Epithelial cell of umbilical artery (primary cell): ENCODE results near the gene WDR12. TPM values are rescaled to one million over a fixed set of nuclear protein-coding genes. Genes with fewer than 3 reads are reported as not detected.

Experiments used
- total RNA-seq: library from RNA; depleted of rRNA; stranded (reverse); fragments of >200 nt; gene quantifications from 2 replicates; pipeline ENCODE4 v1.2.3, GENCODE V29; 2014

The WDR12 gene
- 31.8 and 37.4 TPM in 2 replicates for total RNA-seq

GRCh38 chr2:202911512-202912341 is at the start of gene WDR12, which contains the start of gene CARF:
TSS of gene WDR12 (minus strand) at chr2:202911673. CDS start at chr2:202911476, 197 bp downstream.
TSS of gene CARF (plus strand) at chr2:202912275. CDS start at chr2:202941903, 29,628 bp downstream.

GRCh38 chr2:202871300-202872141 is 40.0 kb downstream of the WDR12 start, which contains the start of gene ICA1L:
TSS of gene ICA1L (minus strand) at chr2:202871766. CDS start at chr2:202829009, 42,757 bp downstream.

Other genes starting within 250 kb of the WDR12 start
- 1.6 and 3.2 TPM in 2 replicates for gene ICA1L, start 39.9 kb downstream of the WDR12 start, total RNA-seq
- gene CARF, start 602 bp upstream of the WDR12 start, total RNA-seq: 1.9 and 4.1 TPM in 2 replicates
- gene NBEAL1, start 103.2 kb upstream of the WDR12 start, total RNA-seq: 14.9 and 17.0 TPM in 2 replicates